GM13977 (cell line): ENCODE data around the gene P4HA2.

ENCODE experiments used
- DNase-seq: peaks from one replicate; pipeline ENCODE4 v3.0.0; 2012; ENCODE audit warnings: low spot score
- CTCF ChIP-seq: IDR thresholded peaks from 2 replicates; pipeline ENCODE4 v1.5.1; 2012; ENCODE audit warnings: mild to moderate bottlenecking, control low read depth; ENCODE audit not compliant: insufficient read depth; ENCODE audit errors: extremely low read depth, missing control alignments
- in situ Hi-C: fragments of 300-500 bp; cut with MboI; formaldehyde crosslinking; loops from one replicate; pipeline ENCODE4 v1.12.0; 2022; ENCODE audit warnings: low sequenced_read_pairs, low pct_unique_long_range_greater_than_20kb, mixed read lengths, inconsistent platforms; ENCODE audit not compliant: unreplicated experiment

P4HA2 gene

GRCh38 chr5:132260714-132261551 lies 33.3 kb upstream of the P4HA2 start:
- TF ChIP-seq CTCF, result no peak
- in situ Hi-C loops, result no loop called here
- DNase-seq, result no peak

- TF ChIP-seq CTCF, result no peak
- in situ Hi-C loops, result no loop called here
- DNase-seq, result no peak
These were observed 32.4 kb upstream of the P4HA2 start for GRCh38 chr5:132260051-132260450.

- no peak for TF ChIP-seq CTCF
- in situ Hi-C loops, result no loop called here
- no peak for DNase-seq
These were observed 31.6 kb upstream of the P4HA2 start for GRCh38 chr5:132259069-132259851.

- in situ Hi-C loops, result no loop called here
- TF ChIP-seq CTCF, result no peak
- DNase-seq, result peak; percentile 17
These were observed 30.7 kb upstream of the P4HA2 start for GRCh38 chr5:132258102-132259068.

GRCh38 chr5:132257131-132258101 lies 29.8 kb upstream of the P4HA2 start, which contains the start of gene PDLIM4:
Gene PDLIM4 (plus strand): TSS chr5:132257696. CDS start chr5:132257735, 39 bp downstream.
- in situ Hi-C loops, result no loop called here
- no peak for TF ChIP-seq CTCF
- peak; percentile 15 for DNase-seq
